Ectodermal cell (in vitro differentiated cells): Measurements from ENCODE around the gene ZNF407.

Source experiments
- H3K27ac ChIP-seq: 2 replicates; pipeline ENCODE4 v1.7.0; 2013; ENCODE audit warnings: mild to moderate bottlenecking, low read depth, low read length; ENCODE audit not compliant: insufficient read depth, poor library complexity, severe bottlenecking
- H3K27me3 ChIP-seq: 2 replicates; pipeline ENCODE4 v1.7.0; 2013; ENCODE audit warnings: mild to moderate bottlenecking, low read length; ENCODE audit not compliant: insufficient read depth, control insufficient read depth, poor library complexity, severe bottlenecking
- H3K36me3 ChIP-seq: one replicate; pipeline ENCODE4 v1.7.0; 2013; ENCODE audit warnings: low read length; ENCODE audit not compliant: control insufficient read depth, insufficient read depth
- H3K4me1 ChIP-seq: one replicate; pipeline ENCODE4 v1.7.0; 2013; ENCODE audit warnings: low read length; ENCODE audit not compliant: control insufficient read depth, insufficient read depth
- H3K4me3 ChIP-seq: 2 replicates; pipeline ENCODE4 v1.7.0; 2013; ENCODE audit warnings: low read depth, low read length, control low read depth; ENCODE audit not compliant: insufficient read depth
- H3K9me3 ChIP-seq: 2 replicates; pipeline ENCODE4 v1.7.0; 2013; ENCODE audit warnings: mild to moderate bottlenecking, low read length, moderate library complexity; ENCODE audit not compliant: control insufficient read depth
- WGBS, 2 experiments: methylation state at CpG; one replicate each; pipeline ENCODE4 v1.1.7; 2013; ENCODE audit warnings: missing lambda C conversion rate in 2 of 2; 5-methylcytosine and 5-hydroxymethylcytosine counted together

The ZNF407 gene

DNA sequence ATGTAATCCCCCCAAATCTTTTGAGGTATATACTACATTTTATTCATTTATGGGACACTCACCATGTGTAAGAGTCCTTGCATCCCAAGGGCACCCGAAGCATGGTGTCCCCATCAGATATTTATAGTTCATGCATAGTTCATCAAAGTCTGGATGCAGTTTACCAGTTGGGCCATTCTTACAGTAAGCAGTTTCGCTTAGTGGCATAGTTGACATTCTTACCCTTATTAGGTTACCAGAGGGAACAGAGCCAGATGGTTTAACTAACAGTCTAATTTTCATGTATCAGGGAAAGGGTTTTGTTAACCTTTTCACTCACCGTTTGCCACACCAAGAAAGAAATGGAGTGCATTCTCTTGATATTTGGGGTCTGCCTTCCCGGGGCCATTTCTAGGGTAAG, 7.1 kb downstream of the ZNF407 start:
- Histone ChIP-seq H3K27me3 (no peaks in the 10 kb centered on the region), H3K4me3 (no peak overlapping the region), H3K27ac (no peak overlapping the region), H3K4me1 (no peaks in the 10 kb centered on the region), H3K9me3 (no peaks in the 10 kb centered on the region), H3K36me3 (no peaks in the 10 kb centered on the region)
- WGBS, 2 experiments = 87 to 91% methylated on average over 4 of the region's 4 CpGs

DNA sequence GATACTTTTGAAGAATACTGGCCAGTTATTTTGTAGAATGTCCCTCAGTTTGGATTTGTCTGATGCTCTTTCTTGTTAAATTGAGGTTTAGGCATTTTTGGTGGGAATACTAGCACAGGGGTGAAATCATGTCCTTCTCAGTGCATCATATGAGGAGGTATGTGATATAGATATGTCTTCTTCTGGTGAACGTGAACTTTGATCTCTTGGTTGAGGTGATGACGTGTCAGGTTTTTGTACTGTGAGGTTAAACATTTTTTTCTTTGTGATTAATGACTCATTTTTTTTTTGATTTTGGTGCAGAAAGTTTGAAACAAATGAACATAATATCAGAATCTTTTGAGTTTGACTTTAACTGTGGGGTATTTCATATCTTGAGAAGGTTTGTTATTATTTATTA, 11.0 kb downstream of the ZNF407 start:
- Histone ChIP-seq H3K9me3 (no peaks in the 10 kb centered on the region), H3K4me1 (no peaks in the 10 kb centered on the region), H3K4me3 (no peak overlapping the region), H3K27me3 (no peaks in the 10 kb centered on the region), H3K36me3 (no peaks in the 10 kb centered on the region), H3K27ac (no peak overlapping the region)
- 93 to 96% methylated on average over 2 of the region's 2 CpGs for WGBS, 2 experiments

DNA sequence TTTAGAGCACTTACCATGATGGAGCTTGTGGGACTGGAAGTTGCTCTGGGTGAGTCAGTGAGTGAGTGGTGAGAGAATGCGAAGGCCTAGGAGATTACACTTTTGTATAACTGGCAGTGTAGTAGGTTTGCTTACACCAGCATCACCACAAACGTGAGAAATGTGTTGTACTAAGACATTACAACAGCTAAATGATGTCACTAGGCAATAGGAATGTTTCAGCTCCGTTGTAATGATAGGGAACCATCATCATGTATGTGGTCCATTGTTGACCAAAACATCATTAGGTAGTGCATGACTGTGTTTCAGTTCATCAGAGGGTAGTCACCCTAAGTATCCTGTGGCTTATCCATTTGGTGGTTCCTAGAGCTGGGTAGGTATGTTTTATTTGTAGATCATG, 11.9 kb downstream of the ZNF407 start:
- H3K27me3 ChIP-seq = no peaks in the 10 kb centered on the region
- H3K4me3 ChIP-seq = no peak overlapping the region
- H3K36me3 ChIP-seq = no peaks in the 10 kb centered on the region
- WGBS, 2 experiments = 85 to 95% methylated on average over 3 of the region's 3 CpGs
- no peaks in the 10 kb centered on the region for H3K4me1 ChIP-seq
- no peak overlapping the region for H3K27ac ChIP-seq
- H3K9me3 ChIP-seq = no peaks in the 10 kb centered on the region

DNA sequence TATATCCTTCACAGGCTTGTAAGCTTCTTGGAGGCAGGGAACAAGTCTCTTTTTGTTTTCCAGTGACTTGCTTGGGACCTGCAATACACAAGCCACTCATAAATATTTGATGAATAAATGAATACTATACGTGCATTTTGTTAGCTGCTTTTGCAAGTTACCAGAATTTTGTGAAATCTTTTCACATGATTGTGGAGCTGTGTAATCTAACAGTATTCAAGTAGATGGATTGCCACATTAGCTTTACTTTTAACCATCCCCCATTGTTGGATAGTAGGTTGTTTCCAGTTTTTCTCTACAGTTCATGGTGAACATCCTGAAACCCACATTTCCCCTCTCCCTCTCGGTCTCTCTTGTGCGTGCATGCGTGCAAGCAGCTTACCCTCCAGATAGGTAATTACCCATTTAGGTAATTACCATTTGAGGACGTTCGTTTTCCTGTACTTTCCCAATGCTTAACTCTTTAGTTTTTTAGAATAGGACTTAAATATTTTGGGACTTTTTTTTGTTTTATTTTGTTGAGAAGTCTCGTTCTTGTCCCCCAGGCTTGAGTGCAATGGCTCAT, 12.5 kb downstream of the ZNF407 start:
- Histone ChIP-seq H3K27me3 (no peaks in the 10 kb centered on the region), H3K4me3 (no peak overlapping the region), H3K36me3 (no peaks in the 10 kb centered on the region), H3K27ac (no peak overlapping the region), H3K9me3 (no peaks in the 10 kb centered on the region), H3K4me1 (no peaks in the 10 kb centered on the region)
- WGBS, 2 experiments = 95 to 97% methylated on average over 6 to 7 of the region's 7 CpGs

DNA sequence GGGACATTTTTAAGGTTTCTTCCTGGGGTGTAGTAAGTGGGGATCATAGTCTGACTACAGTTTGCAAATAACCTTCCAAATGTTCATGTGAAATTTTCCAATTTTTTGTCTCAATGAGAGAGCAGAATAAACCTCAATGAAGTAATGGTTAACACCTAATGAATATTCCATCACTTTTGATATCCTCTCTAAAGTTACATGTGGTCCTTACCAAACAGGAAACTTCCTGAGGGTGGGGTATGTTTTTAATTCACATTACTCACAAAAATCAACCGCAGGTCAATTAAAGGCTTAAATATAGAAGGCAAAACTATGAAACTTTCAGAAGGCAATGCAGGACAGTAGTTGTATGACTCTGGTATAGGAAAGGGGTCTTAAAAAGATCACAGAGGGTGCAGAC, 13.2 kb downstream of the ZNF407 start:
- H3K27ac ChIP-seq = no peak overlapping the region
- no peaks in the 10 kb centered on the region for H3K36me3 ChIP-seq
- H3K27me3 ChIP-seq = no peaks in the 10 kb centered on the region
- H3K9me3 ChIP-seq = no peaks in the 10 kb centered on the region
- H3K4me1 ChIP-seq = no peaks in the 10 kb centered on the region
- 100% methylated on average over 1 of the region's 1 CpG for WGBS, 2 experiments
- H3K4me3 ChIP-seq = no peak overlapping the region

DNA sequence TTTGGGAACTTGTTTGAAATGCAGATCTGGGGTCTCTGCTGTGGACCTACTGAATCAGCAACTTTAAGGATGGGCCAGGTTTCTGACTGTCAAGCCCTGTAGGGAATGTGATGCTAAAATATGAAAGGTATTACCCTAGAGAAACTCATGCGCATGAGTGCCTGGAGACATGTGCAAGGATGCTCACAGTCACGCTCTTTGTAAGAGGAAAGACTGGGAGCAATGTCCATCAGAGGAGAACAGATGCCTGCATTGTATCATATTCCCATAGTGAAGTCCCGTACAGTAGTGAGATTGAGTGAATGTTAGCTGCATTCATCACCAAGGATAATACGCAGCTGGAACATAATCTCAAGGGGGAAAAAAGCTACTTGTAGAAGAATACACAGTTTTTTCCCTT, 14.1 kb downstream of the ZNF407 start:
- no peak overlapping the region for H3K27ac ChIP-seq
- 96 to 98% methylated on average over 4 of the region's 4 CpGs for WGBS, 2 experiments
- no peaks in the 10 kb centered on the region for H3K36me3 ChIP-seq
- H3K9me3 ChIP-seq = peaks cover 1% of the 10 kb centered on the region
- no peak overlapping the region for H3K4me3 ChIP-seq
- H3K4me1 ChIP-seq = no peaks in the 10 kb centered on the region
- no peaks in the 10 kb centered on the region for H3K27me3 ChIP-seq

DNA sequence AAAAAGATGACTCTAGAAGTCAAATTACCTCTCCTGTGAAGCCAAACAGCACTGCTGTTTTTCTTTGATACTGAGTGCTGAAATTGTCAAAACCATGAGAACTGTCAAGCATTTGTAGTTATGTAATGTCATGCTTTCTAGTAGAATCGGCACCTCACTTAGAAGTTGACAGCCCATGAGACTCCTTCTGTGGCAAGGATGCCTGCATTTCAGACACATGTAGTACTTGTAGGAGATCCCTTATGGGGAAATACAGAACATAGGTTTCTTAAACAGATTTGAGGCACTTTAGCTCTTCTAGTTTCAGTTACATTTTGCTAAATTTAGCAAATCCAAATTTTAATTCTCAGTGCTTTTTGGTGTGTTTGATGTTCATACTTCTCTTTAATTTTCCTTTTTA, 15.7 kb downstream of the ZNF407 start:
- 95% methylated on average over 1 of the region's 1 CpG for WGBS, 2 experiments
- Histone ChIP-seq H3K27ac (no peak overlapping the region), H3K4me3 (no peak overlapping the region), H3K27me3 (no peaks in the 10 kb centered on the region), H3K9me3 (peaks cover 4% of the 10 kb centered on the region), H3K36me3 (no peaks in the 10 kb centered on the region), H3K4me1 (no peaks in the 10 kb centered on the region)

DNA sequence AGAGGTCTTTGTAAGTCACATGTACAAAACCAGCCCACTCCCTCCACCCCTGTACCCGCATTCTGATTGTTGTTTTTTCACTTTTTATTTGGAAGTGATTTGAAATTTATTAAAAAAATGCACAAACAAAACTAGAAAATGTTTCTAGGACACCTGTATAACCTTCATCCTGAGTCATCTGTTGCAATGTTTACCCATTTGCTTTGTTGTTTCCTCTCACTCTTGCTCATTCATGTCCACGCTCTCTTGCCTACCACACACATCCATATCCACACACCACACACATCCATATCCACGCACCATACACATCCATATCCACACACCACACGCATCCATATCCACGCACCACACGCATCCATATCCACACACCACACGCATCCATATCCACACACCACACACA, 18.8 kb downstream of the ZNF407 start:
- Histone ChIP-seq H3K27ac (no peak overlapping the region), H3K9me3 (peaks cover 4% of the 10 kb centered on the region), H3K36me3 (no peaks in the 10 kb centered on the region), H3K4me3 (no peak overlapping the region), H3K4me1 (no peaks in the 10 kb centered on the region), H3K27me3 (no peaks in the 10 kb centered on the region)
- 52 to 56% methylated on average over 6 of the region's 7 CpGs for WGBS, 2 experiments

DNA sequence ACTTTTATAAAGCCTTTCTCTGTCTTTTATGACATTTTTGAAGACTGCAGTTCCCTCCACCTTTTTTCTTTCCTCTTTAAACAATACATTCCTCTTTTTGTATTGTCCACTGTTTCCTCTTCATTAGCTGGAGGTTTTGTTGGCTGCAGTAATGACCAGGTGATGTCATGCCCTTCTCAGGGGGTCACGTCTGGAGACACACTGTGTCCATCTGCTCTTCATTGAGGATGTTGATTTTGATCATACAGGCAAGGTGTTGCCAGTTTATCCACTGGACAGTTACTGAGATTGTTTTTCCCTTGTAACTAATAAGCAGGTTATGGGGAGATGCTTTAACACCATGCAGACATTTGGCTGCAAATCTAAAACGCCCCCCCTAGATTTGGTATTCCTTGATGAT, 19.8 kb downstream of the ZNF407 start:
- H3K9me3 ChIP-seq = peaks cover 4% of the 10 kb centered on the region
- no peak overlapping the region for H3K27ac ChIP-seq
- WGBS, 2 experiments = 85 to 90% methylated on average over 2 of the region's 2 CpGs
- no peaks in the 10 kb centered on the region for H3K27me3 ChIP-seq
- H3K4me3 ChIP-seq = no peak overlapping the region
- H3K4me1 ChIP-seq = no peaks in the 10 kb centered on the region
- H3K36me3 ChIP-seq = no peaks in the 10 kb centered on the region

DNA sequence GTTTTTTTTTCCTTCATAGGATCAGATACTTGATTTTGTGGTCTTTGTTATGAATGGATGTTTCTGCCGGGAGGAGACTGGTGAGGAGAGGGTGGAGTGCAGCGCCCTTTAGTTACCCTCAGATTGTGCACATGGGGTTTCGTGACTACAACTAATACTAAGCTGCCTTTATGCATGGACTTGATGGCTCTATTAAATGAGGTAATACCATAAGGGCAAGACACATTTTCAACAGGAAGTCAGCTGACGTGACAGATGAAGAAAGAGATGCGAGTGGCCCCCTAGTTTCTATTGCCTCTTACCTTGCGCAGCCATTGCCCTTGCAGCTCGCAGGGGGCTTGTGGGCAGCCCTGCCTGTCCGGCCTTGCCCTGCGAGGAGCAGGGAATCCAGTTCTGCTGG, 24.4 kb downstream of the ZNF407 start:
- Histone ChIP-seq H3K9me3 (no peaks in the 10 kb centered on the region), H3K27me3 (no peaks in the 10 kb centered on the region), H3K4me1 (no peaks in the 10 kb centered on the region), H3K4me3 (no peak overlapping the region), H3K36me3 (no peaks in the 10 kb centered on the region), H3K27ac (no peak overlapping the region)
- 86 to 87% methylated on average over 9 of the region's 9 CpGs for WGBS, 2 experiments
